H1 (cell line): ENCODE measurements around the gene SOCS6. TPM values are rescaled to one million over a fixed set of nuclear protein-coding genes. Genes with fewer than 3 reads are reported as not detected.

Source experiments
- EZH2 ChIP-seq: fragments of 200-600 bp; sonication (generic); IDR thresholded peaks from 2 replicates; pipeline ENCODE4 v1.7.1; 2012; ENCODE audit warnings: low read depth, mild to moderate bottlenecking, moderate library complexity, low read length, inconsistent platforms; ENCODE audit not compliant: severe bottlenecking
- RFX5 ChIP-seq: IDR thresholded peaks from 2 replicates; pipeline ENCODE4 v1.6.1; 2011; ENCODE audit warnings: low read depth, low read length, improper control_type of control experiment, borderline replicate concordance
- polyA plus RNA-seq, 7 experiments: library from polyadenylated mRNA; depleted of rRNA in 3 of 7; stranded (reverse) in 5 of 7; unstranded in 2 of 7; fragments of >200 nt in 5 of 7; fragments of 200-250 nt in 2 of 7; gene quantifications; 1 replicate in 5 of 7; 2 replicates in 1 of 7; 4 replicates in 1 of 7; pipeline versions ENCODE4 v1.2.1 to v1.2.3, GENCODE V29; 2011 to 2013; ENCODE audit warnings: missing spikeins in 2 of 7, mixed read lengths in 2 of 7
- total RNA-seq: library from RNA; stranded (reverse); fragmentation: NEBNext Ultra II Directional; extraction: Animal tissue kit (Norgen Biotek cat#: 25700); gene quantifications from 2 replicates; pipeline ENCODE4 v1.2.1, GENCODE V29; 2021

Gene SOCS6
- total and polyA plus RNA-seq, 2 of the 8 experiments (the other 6 are each of a cell fraction or from before 2014, with no cell fraction given): 9.1 to 22.9 TPM

DNA sequence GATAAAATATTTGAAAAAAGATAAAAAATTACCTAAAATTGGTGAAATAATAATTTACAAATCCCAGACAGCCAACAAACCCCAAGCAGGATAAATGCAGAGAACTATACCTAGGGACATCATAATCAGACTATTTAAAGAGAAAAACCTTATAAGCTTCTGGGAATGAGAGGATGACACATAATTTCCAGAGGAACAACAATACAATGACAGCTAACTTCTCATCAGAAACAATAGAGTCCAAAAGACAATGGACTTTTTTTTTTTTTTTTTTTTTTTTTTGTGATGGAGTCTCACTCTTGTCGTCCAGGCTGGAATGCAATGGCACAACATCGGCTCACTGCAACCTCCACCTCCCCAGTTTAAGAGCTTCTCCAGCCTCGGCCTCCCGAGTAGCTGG is 65.2 kb downstream of the SOCS6 start (continued):
- TF ChIP-seq EZH2 (no peak), RFX5 (no peak)
